GM23248 (cell line): Measurements from ENCODE around the gene SLC48A1. TPM values are rescaled to one million over a fixed set of nuclear protein-coding genes. Genes with fewer than 3 reads are reported as not detected.

Experiments used
- DNase-seq: peaks from one replicate; pipeline ENCODE4 v3.0.0-alpha.2; 2015
- H2AFZ ChIP-seq: fragments of 200-600 bp; sonication (generic); 2 replicates; pipeline ENCODE4 v1.6.1; 2016; ENCODE audit warnings: antibody characterized with exemption
- H3F3A ChIP-seq: fragments of 200-600 bp; sonication (generic); 2 replicates; pipeline ENCODE4 v1.6.1; 2016; ENCODE audit warnings: mild to moderate bottlenecking, antibody characterized with exemption, mixed run types; ENCODE audit not compliant: insufficient read depth
- H3K27ac ChIP-seq: fragments of 200-600 bp; sonication (generic); 2 replicates; pipeline ENCODE4 v1.5.1; 2016; ENCODE audit warnings: mild to moderate bottlenecking
- H3K27me3 ChIP-seq: fragments of 200-600 bp; sonication (generic); replicated peaks from 2 replicates; pipeline ENCODE4 v1.6.1; 2016; ENCODE audit warnings: mild to moderate bottlenecking; ENCODE audit not compliant: insufficient read depth
- H3K36me3 ChIP-seq: fragments of 200-600 bp; sonication (generic); 2 replicates; pipeline ENCODE4 v1.6.1; 2016; ENCODE audit warnings: low read depth, mild to moderate bottlenecking
- H3K4me1 ChIP-seq: fragments of 200-600 bp; sonication (generic); 2 replicates; pipeline ENCODE4 v1.6.1; 2016; ENCODE audit warnings: mild to moderate bottlenecking; ENCODE audit not compliant: insufficient read depth
- H3K4me2 ChIP-seq: fragments of 200-600 bp; sonication (generic); one replicate; pipeline ENCODE4 v1.6.1; 2016; ENCODE audit warnings: mild to moderate bottlenecking; ENCODE audit not compliant: unreplicated experiment
- H3K4me3 ChIP-seq: fragments of 200-600 bp; sonication (generic); 2 replicates; pipeline ENCODE4 v1.5.1; 2016; ENCODE audit warnings: mild to moderate bottlenecking
- H3K79me2 ChIP-seq: fragments of 200-600 bp; sonication (generic); 2 replicates; pipeline ENCODE4 v1.6.1; 2016; ENCODE audit warnings: mild to moderate bottlenecking; ENCODE audit not compliant: insufficient read depth
- H3K9ac ChIP-seq: fragments of 200-600 bp; sonication (generic); 2 replicates; pipeline ENCODE4 v1.6.1; 2016; ENCODE audit warnings: mild to moderate bottlenecking
- H3K9me2 ChIP-seq: fragments of 200-600 bp; sonication (generic); 2 replicates; pipeline ENCODE4 v1.6.1; 2016; ENCODE audit warnings: mixed run types, mild to moderate bottlenecking, moderate library complexity; ENCODE audit not compliant: insufficient read depth
- H3K9me3 ChIP-seq: fragments of 200-600 bp; sonication (generic); one replicate; pipeline ENCODE4 v1.6.1; 2017; ENCODE audit warnings: low read depth
- H4K20me1 ChIP-seq: fragments of 200-600 bp; sonication (generic); 2 replicates; pipeline ENCODE4 v1.6.0; 2016; ENCODE audit not compliant: insufficient read depth
- EZH2 ChIP-seq: fragments of 200-600 bp; sonication (generic); IDR thresholded peaks from 2 replicates; pipeline ENCODE4 v1.6.1; 2018; ENCODE audit warnings: antibody characterized with exemption, mild to moderate bottlenecking; ENCODE audit not compliant: insufficient read depth, poor library complexity, severe bottlenecking
- EZH2phosphoT487 ChIP-seq: fragments of 200-600 bp; sonication (generic); IDR thresholded peaks from 2 replicates; pipeline ENCODE4 v1.6.1; 2018; ENCODE audit warnings: antibody characterized with exemption, moderate library complexity, mild to moderate bottlenecking, low read depth; ENCODE audit not compliant: insufficient read depth
- WGBS, 2 experiments: methylation state at CpG; one replicate each; pipeline ENCODE4 v1.1.6; 2015 to 2017; ENCODE audit warnings: low lambda C conversion rate in 2 of 2, low coverage in 1 of 2; ENCODE audit errors: missing lambda C conversion rate in 2 of 2; 5-methylcytosine and 5-hydroxymethylcytosine counted together
- in situ Hi-C: fragments of 300-500 bp; cut with MboI; formaldehyde crosslinking; loops from 2 replicates; pipeline ENCODE4 v1.15.0; 2020
- polyA plus RNA-seq: library from polyadenylated mRNA; unstranded; fragments of >200 nt; fragmentation: Nextera tagmentation; extraction: Ambion mirVana; gene quantifications from 2 replicates; pipeline ENCODE4 v1.2.1, GENCODE V29; 2016
- total RNA-seq: library from RNA; depleted of rRNA; stranded (reverse); fragments of >200 nt; shearing (Covaris generic); gene quantifications from 2 replicates; pipeline ENCODE4 v1.2.3, GENCODE V29; 2014

The SLC48A1 gene
- total and polyA plus RNA-seq, 2 experiments from 2014 or later = 16.4 to 21.8 TPM

DNA sequence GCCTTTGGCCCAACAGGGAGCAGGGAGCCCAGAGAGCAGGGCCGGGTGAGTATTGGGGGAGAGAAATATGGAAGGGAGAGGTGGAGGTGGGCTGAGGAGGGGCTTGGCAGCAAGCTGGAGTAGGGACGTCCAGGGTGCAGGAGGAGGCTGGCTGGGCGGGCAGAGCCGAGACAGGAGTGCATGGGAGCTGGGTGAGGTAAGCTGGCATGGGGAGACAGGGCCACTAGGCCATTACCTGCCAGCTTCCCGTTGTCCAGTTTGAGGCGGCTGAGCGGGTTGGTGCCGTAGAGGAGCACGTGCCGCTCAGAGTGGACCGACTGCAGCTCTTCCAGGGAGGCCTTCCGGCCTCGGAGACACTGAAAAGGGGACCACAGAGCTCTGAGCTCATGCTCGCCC, 18.3 kb downstream of the SLC48A1 start:
- H3K36me3 ChIP-seq = peaks cover 66% of the 10 kb centered on the region
- 87% methylated on average over 10 to 14 of the region's 14 CpGs for WGBS, 2 experiments

DNA sequence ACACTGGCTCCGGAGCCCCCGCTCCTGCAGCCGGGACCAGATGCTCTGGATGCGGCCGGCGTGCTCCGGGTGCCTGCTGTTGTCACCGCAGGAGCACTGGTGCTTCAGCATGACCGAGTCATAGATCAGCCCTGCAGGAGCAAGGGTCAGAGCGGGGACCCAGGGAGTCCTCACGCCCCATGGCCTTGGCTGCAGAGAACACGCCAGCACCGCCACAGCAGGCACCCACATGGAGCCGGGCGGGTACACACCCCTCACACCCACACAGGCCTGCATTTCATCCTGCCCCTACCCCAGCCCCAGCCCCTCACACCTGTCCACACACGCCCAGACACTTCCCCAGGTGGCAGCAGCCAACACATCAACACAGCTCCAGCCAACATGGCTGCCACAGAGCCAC, 18.8 kb downstream of the SLC48A1 start:
- Histone ChIP-seq H3K9ac (no peak overlapping the region), H3K4me1 (no peaks in the 10 kb centered on the region), H3K4me2 (no peak overlapping the region), H3K36me3 (peaks cover 60% of the 10 kb centered on the region), H3K79me2 (peaks cover 50% of the 10 kb centered on the region), H3K9me3 (no peaks in the 10 kb centered on the region), H3K27me3 (no peaks in the 10 kb centered on the region), H3K9me2 (no peaks in the 10 kb centered on the region), H3K27ac (no peak overlapping the region), H3F3A (peaks cover 13% of the 10 kb centered on the region), H2AFZ (no peak overlapping the region), H3K4me3 (no peak overlapping the region), H4K20me1 (no peaks in the 10 kb centered on the region)
- DNase-seq = no peak
- in situ Hi-C loops = no loop called here
- WGBS, 2 experiments = 93 to 97% methylated on average over 15 to 16 of the region's 16 CpGs
- TF ChIP-seq EZH2 (no peak), EZH2phosphoT487 (no peak)

More for the DNA sequence above, 18.3 kb downstream of the SLC48A1 start:
- no peak overlapping the region for H3K4me2 ChIP-seq
- in situ Hi-C loops = no loop called here
- H3K27me3 ChIP-seq = no peaks in the 10 kb centered on the region
- H3K4me1 ChIP-seq = no peaks in the 10 kb centered on the region
- DNase-seq = no peak
- no peak overlapping the region for H3K27ac ChIP-seq
- TF ChIP-seq EZH2phosphoT487 (no peak), EZH2 (no peak)
- H3F3A ChIP-seq = peaks cover 13% of the 10 kb centered on the region
- H3K9ac ChIP-seq = no peak overlapping the region
- H3K9me3 ChIP-seq = no peaks in the 10 kb centered on the region
- H2AFZ ChIP-seq = no peak overlapping the region
- H3K9me2 ChIP-seq = no peaks in the 10 kb centered on the region
- no peak overlapping the region for H3K4me3 ChIP-seq
- H4K20me1 ChIP-seq = no peaks in the 10 kb centered on the region
- peaks cover 50% of the 10 kb centered on the region for H3K79me2 ChIP-seq

DNA sequence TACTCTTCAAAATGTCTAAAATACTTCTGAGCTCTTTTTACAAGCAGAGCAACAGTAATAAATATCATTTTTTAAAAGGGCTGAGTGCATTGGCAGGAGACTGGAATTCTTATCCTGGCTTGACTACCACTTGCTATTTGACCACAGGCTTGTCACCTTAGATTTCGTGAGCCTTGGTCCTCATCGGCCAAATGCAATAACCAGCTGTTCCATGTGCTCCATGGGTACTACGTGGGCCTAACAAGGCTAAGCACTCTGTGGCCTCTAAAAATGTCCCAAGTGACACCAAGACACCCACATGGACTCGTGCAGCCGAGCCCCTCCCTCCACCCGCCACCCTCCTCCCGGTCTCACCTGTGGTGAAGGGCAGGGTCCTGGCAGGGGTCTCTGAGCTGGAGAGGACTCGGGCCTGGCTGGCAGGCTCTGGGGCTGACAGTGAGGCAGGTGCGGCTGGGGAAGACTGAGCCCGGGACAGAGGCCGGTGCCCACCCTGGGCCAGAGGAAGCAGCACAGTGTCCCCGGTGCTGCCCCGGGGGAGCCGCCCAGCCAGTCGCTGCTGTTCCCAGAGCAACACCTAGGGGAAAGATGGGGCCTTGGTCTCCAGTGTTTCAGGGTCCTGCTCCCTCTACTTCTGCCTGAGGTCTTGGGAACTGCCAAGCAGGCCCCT, 20.1 kb downstream of the SLC48A1 start:
- no peaks in the 10 kb centered on the region for H3K9me3 ChIP-seq
- H3K9me2 ChIP-seq = no peaks in the 10 kb centered on the region
- H3K4me3 ChIP-seq = no peak overlapping the region
- no peak overlapping the region for H2AFZ ChIP-seq
- peaks cover 50% of the 10 kb centered on the region for H3K36me3 ChIP-seq
- 81 to 93% methylated on average over 14 to 15 of the region's 15 CpGs for WGBS, 2 experiments
- no peak overlapping the region for H3K4me2 ChIP-seq
- H3K9ac ChIP-seq = no peak overlapping the region
- in situ Hi-C loops = no loop called here
- peaks cover 60% of the 10 kb centered on the region for H3K79me2 ChIP-seq
- no peaks in the 10 kb centered on the region for H3K4me1 ChIP-seq
- no peak for DNase-seq
- peaks cover 4% of the 10 kb centered on the region; the same call in 1 of the 2 replicates for H3F3A ChIP-seq
- no peak overlapping the region for H3K27ac ChIP-seq
- H4K20me1 ChIP-seq = no peaks in the 10 kb centered on the region
- H3K27me3 ChIP-seq = no peaks in the 10 kb centered on the region
- TF ChIP-seq EZH2 (no peak), EZH2phosphoT487 (no peak)

DNA sequence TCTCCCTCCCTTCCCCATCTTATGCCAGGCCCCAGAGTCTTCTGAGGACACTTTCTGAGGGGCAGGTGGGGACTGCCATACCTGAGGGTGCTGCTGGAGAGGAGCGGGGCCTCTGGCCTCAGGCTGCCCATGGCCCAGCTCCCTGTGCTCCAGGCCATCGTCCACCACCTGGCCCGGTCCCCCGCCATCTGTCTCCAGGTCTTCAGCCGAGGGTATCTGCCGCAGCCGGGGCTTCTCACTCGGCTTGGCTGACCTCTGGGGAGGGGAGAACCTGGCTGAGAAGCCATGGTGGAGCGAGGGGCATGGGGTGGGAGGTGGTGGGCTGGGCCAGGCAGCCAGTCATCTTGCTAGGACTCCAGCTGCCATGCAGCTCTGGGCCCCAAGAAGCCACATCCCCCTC, 21.6 kb downstream of the SLC48A1 start:
- Histone ChIP-seq H4K20me1 (no peaks in the 10 kb centered on the region), H3K9me3 (no peaks in the 10 kb centered on the region), H3F3A (0 out of 2 replicates have a peak, but pooled peaks cover 4% of the 10 kb centered on the region), H2AFZ (no peak overlapping the region), H3K79me2 (peaks cover 75% of the 10 kb centered on the region), H3K36me3 (peaks cover 36% of the 10 kb centered on the region), H3K27me3 (no peaks in the 10 kb centered on the region), H3K27ac (no peak overlapping the region), H3K4me2 (no peak overlapping the region), H3K4me3 (no peak overlapping the region), H3K4me1 (no peaks in the 10 kb centered on the region), H3K9ac (no peak overlapping the region), H3K9me2 (no peaks in the 10 kb centered on the region)
- DNase-seq = no peak
- TF ChIP-seq EZH2 (no peak), EZH2phosphoT487 (no peak)
- in situ Hi-C loops = no loop called here
- WGBS, 2 experiments = 86 to 89% methylated on average over 9 of the region's 9 CpGs
